HL-60/S4 treated with retinoic acid at 250 ng/mL for 4 days and 3 days (cell line): ENCODE data around the gene IRF2.

Experiments used
- in situ Hi-C: fragments of 300-500 bp; cut with MboI; formaldehyde crosslinking; loops from 2 replicates; pipeline ENCODE4 v1.7.0; 2022; ENCODE audit warnings: low sequenced_read_pairs

Gene IRF2

DNA sequence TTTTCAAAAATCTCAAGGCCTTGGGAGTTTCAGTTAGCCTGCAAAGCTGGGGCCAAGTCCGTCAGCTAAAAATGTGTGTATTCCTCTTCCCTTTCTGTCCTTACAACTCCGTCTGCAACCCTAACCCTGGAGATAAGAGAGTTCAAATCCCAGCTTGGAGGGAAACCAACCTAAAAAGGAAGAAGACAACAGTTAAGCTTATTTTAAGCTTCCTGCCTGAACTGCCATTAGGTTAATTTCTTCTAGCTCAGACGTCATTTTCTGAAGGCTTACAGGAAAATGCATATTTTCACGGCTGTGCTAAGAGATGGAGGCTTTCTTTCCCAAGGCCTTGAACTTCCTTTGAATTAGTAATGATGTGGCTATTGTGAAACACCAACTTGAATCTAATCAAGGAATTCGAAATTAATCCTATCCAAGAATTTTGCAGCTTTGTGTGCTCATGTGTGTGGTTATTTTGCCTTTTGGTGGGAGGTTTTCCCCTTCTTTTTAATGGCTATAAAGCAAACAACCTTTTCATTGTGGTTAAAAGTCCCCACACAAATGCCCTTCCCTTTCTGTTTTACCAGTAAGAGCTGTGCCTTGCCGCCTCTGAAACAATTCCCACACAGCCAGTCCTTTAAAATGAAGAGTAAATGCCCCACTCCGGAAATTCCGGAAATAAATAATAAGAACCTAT is 103.5 kb downstream of the IRF2 start:
- in situ Hi-C loops, result no loop called here

DNA sequence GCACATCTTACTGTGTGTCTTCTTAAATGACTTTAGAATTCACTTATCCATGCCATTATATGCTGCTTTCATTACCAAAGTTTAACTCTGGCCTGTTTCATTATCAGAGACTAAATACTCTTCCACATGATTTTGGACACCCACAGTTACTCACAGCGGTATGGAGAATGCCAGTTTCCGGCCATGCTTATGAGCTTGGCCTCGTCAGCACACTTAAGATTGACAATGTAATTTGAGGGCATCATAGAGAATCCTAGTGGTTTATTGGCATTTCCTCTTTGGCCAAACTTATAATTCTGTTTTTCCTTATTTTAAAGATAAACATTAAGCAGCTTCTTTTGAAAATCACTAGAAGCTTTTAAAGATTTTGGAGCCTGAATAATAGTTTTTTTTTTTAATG is 104.5 kb downstream of the IRF2 start:
- in situ Hi-C loops, result no loop called here

DNA sequence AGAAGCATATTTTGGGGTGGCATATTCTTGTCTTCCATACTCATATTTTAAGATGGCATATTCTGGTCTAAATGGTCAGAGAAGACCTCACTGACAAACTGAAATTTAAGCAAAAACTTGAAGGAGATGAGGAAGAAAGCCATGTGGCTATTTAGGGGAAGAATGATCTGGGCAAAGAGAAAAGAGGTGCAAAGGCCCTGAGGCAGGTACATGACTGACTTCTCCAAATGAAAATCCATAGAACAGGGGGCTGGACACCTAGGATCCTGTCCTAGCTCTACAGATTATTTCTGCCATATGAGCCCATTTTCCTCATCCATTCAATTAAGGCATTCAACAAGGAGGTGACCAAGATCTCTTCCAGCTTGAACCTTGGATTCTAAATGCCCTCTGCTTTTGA is 105.6 kb downstream of the IRF2 start:
- in situ Hi-C loops, result no loop called here

DNA sequence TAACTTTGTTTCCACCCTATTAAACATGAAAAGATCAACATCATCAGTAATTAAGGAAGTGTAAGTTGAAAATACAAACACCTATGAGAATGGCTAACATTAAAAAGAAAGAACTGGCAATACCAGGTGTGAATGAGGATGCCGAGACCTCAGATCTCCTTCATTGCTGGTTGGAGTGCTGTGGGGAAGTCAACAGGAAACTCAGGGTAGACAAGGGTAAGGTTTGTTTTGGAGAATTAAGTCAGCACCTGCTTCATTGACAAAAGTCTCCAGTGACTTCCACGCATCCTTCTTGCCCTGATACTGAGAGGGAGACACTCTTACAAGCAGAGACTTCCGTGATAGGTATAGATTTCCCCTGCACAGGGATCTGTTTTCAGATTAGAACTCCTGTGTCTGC is 106.1 kb downstream of the IRF2 start:
- in situ Hi-C loops, result no loop called here

DNA sequence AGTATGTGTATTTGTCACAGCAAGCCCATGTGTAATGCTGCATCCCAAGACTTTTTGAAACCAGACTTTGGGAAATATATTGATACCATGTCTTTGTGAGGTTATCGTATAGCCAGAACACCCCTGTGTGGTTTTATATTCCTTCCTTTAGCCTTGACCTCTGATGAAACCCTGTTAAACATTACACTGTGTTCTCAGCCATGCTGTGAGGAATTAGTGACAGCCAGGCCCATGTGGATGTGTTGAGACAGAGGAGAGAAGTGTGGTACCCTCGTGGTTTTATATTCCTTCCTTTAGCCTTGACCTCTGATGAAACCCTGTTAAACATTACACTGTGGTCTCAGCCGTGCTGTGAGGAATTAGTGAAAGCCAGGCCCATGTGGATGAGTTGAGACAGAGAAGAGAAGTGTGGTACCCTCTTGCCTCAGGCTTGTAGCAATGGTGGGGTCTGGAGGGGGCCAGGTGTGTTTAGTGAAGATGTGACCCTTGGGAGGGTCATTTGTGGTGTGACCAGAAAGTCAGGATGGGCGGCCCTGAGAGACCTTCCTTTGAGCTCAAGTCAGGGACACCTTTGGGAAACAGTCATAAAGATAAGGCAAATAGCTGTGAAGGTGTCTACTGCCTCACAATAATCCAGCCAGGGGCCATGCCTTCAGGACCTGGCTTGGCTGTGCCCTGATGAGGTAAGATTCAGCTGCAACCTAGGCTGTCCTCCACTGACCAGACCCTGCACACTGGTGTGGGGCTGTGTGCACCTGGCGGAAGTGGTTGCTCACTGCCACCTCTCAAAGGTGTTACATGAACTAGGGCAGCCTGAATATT is 110.0 kb downstream of the IRF2 start:
- in situ Hi-C loops, result no loop called here

DNA sequence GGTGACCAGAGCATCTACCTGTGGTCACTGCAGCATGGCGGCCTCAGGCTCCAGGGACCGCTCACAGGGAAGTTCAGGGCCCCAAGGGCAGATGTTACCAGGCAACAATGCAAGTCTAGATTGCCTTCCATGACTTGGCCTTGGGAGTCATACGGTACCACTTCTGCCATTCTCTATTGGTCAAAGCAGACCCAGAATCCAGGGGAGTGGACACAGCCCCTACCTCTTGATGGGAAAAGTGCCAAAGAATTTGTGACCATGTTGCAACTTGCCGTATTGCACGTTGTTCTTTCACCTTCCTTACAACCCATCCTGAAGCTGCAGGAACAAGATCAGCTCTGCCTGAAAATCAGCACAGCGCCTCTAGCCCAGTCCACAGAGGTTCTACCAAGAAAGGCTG is 111.1 kb downstream of the IRF2 start:
- in situ Hi-C loops, result no loop called here

DNA sequence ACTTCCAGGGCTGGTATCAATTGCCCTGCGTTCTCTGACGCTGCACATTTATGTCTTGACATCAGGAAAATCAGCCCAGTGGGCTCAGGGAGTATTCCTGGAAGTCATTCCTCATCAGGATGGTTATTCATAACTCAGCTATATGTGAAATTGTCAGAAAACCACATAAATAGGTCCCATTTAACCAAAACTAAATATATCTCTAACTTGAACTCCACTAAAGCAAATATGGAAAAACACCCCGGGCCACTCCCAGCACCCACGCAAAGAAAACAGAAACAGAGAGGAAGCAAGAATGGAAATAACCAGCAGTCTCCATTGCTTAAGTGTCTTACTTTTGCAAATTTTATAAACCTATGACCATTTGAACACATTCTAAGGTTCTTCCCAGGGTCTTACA is 112.0 kb downstream of the IRF2 start:
- in situ Hi-C loops, result no loop called here

DNA sequence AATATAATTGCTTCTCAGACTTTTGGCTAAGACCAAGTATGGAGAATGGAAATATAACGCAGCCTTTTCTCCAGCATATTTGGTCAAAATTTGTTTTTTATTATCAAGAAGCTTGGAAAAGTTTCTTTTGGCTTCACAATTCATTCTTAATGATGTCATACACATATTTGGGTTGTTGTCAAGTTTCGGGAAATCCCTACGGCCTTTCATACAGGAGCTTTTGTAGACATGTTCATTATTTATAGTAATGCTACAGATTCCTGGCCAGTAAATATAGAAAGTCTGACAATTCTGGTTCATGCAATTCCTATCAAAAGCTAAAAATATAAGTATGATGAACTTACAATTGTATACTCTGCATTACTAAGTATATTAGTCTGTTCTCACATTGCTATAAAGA is 112.9 kb downstream of the IRF2 start:
- in situ Hi-C loops, result no loop called here

DNA sequence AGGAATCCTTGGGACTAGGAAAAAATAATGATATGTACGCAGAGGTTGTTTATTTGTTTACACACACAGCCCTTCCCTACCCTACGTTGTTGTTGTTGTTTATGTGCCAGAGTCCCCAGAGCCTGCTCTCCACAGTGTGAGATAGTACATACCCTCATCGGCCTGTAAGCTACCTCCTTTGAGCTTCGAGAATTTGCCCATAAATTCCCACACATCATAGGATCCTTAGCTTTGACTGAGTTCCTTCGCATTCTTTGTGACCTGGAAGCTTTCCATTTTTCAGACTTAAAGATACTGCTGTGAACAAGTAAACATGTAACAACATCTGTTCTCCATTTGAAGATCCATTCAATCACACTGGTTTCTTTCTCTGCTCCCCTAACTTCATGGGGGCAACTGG is 114.5 kb downstream of the IRF2 start:
- in situ Hi-C loops, result no loop called here

DNA sequence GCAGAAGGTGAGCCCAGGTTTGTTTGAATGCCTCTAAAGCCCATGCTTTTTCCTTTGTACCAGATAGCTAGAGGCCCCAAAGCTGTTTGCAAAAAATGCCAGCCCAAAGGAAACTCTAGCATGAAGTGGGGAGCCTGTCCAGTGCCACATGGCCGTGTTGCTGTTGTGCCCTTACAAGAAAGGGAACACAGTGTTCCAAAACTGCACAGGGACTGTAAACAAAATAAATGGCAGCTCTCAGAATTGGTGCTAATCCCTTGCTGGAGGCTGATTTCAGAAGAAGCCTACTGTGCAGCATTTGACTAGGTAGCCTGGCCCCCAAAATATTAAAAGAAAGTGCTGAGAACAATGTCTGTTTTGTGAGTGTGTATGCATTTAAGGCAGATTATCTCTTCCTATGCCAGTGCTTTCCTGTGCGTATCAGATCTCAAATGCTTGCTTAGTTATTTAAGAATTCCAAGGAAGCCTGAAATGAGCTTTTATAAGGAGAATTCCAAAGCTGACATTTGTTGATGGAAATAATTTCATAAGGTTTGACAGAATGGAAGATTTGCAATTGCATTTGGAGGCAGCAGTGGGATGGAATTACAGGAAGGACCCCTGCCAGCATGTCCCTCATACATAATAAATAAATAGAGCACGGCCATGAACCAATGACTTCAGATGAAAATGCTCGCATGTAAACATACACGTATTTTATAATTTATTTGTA is 115.7 kb downstream of the IRF2 start:
- in situ Hi-C loops, result no loop called here

DNA sequence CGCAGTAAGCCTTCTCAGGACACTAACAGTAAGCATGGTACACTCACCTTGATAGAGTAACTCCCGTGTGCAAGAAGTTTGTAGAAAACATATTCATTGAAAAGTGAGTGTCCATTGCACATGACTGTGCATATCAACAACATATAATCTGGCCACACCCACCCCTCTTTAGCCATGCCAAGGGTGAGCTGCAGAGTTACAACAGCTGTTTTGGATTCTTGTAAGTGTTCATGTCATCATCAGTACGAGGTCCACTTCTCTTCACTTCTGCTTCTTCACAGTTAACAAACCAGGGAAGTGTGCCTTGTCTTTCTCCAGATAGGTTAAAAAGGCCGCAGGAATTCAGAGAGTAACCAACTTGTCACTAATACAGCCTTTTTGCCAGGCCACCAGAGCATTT is 116.6 kb downstream of the IRF2 start:
- in situ Hi-C loops, result no loop called here

DNA sequence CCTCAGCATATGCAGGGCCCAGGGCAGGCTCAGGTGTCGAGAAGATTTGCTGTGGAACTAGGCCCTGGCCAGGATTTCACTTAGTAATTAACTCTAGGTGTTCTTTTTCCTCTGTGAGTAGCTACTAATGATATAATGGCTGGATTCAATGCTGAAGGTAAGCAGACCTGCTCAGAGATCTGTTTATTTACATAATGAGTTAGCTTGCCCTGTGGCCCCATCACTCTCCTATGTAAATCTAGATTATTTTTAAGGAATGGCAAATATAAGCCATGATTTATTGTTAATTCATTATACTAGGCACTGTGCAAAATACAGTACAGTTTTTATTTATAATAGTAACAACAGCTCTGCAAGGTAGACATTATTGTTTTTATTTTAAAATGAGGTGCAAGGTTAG is 117.2 kb downstream of the IRF2 start:
- in situ Hi-C loops, result no loop called here

DNA sequence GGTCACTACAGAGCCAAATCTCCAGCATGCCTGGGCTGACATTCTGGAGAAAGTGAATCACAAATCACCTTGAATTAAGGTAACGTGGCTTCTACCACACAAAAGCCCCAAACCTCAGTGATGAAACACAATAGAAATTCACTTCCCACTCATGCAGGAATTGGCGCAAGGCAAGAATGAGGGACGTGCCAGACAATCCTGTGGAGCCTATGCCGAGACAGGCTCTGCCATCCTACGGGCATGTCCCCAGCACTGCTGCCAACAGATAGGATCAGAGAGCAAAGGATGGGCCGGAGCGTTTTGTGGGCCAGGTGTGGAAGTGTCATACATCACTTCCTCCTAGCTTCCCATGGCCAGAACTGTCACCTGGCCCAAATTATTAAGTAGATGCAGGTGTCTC is 118.0 kb downstream of the IRF2 start:
- in situ Hi-C loops, result no loop called here

DNA sequence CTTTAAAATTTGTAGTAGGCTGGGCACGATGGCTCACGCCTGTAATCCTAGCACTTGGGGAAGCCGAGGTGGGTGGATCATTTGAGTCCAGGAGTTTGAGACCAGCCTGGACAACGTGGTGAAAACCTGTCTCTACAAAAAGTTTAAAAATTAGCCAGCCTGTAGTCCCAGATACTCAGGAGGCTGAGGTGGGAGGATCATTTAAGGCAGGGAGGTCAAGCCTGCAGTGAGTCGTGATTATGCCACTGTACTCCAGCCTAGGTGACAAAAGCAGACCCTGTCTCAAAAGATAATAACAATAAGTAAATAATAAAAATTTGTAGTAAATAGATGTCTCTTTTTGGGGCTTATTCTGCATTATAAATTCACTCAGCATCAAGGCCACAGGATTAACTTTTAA is 118.5 kb downstream of the IRF2 start:
- in situ Hi-C loops, result no loop called here

DNA sequence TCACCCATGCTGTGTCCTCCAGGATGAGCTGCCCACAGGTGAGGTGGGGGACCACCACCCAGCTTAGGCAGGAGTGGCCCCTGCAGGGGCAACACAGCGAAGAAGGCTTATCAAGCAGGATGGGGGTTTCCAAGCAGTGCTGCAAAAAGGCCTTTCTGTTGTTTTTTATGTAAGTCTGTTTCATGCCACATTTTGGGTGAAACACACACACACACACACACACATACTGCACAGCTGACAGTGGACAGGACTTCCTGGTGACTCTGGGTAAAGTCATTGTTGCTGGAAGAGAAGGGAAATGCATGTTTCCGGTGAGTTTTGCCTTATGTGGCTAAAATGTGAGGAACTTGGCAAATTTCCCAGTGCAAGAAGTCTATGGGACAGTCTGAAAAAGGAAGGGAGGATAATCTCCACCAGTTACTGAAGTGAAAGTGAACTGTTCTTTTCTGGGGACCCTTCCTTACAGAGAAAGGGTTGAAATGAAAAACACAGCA is 119.2 kb downstream of the IRF2 start:
- in situ Hi-C loops, result no loop called here

DNA sequence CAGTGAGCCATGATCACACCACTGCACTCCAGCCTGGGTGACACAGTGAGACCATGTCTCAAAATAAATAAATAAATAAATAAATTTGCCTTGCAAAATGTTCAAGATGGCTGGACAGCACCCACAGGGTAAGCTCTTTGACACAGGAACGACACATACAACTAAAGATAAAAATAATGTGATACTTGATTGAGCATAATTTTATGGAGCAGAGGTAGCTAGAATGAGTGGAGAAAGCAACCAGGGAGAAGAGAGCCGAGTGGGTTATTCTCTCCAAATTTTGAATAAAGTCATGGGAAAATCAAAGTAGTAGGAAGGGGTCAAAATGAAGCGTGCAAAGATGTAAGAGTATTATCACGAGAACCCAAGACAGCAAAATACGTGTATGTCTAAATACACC is 121.5 kb downstream of the IRF2 start:
- in situ Hi-C loops, result no loop called here

DNA sequence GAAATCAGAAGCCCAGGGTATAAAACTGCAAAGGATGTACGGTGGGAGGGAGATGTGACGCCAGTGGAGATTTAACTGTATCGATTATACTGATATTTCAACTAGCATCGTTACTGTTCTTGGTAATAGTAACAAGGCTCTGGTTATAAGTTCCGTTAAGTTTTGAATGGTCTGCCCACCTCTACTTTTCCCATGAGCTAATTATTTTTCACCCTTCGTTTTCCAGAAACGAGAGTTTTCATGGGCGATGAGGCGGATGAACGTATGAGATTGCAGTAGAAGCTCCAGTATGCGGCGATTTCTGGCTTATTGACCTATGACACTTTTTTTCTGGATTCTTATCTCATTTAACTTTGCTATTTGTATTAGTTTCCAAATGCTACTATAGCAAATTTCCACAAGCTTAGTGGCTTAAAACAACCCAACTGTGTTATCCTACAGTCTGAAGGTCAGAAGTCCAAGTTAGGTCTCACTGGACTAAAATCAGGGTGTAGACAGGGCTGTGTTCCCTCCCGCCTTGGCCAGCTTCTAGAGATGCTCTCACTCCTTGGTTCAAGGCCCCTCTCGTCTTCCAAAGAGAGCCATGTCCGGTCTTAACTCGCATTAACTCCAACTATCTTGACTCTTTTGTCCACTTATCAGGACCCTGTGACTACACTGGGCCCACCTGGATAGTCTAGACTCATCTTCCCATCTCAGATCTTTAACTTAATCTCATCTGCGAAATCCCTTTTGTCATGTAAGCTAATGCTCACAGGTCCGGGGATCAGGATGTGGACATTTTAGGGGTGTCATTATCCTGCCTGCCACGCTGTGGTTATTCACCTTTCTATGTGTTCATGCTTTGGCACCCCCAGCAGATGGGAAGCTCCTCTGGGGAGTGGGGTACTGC is 122.5 kb downstream of the IRF2 start:
- in situ Hi-C loops, result no loop called here

DNA sequence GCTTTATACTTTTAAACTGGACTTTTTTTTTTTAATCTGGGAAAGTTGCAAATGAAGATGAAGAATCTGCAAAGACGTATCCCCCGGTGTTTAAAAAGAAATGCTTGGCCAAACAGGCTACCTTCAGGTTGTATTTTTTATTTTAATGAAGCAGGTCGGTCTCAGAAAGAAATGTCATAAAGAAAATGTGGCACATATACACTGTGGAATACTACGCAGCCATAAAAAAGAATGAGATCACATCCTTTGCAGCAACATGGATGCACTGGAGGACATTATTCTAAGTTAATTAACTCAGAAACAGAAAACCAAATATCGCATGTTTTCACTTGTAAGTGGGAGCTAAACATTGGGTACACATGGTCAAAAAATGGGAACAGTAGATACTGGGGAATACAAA is 123.4 kb downstream of the IRF2 start:
- in situ Hi-C loops, result no loop called here

DNA sequence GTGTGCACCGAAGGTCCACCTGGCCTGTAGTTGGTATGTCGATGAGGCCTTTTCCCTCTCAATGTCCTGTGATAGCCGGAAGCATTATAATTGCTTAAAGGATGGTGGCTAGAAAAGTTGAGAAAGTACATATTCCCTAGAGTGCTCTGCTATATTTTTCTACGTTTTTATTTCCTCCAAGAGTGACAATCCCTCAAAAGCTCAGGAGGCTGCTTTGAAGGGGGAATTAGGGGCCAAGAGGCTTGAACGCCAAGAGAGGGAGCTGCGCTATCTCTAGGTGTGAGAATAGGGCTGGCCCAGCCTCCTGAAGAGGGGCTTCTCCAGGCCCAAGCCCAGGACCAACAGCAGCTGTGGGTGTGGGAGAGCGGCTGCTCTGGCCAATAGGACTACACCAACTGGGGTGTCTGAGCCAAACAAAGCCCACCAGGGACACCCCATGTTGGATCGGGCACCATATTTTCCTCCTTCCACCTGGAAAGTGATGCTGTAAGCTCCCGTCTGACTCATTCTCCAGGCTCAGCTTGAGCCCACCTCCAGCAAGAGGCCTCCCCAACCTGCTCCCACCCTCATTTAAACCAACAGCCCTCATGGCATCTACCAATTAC is 124.0 kb downstream of the IRF2 start:
- in situ Hi-C loops, result no loop called here

DNA sequence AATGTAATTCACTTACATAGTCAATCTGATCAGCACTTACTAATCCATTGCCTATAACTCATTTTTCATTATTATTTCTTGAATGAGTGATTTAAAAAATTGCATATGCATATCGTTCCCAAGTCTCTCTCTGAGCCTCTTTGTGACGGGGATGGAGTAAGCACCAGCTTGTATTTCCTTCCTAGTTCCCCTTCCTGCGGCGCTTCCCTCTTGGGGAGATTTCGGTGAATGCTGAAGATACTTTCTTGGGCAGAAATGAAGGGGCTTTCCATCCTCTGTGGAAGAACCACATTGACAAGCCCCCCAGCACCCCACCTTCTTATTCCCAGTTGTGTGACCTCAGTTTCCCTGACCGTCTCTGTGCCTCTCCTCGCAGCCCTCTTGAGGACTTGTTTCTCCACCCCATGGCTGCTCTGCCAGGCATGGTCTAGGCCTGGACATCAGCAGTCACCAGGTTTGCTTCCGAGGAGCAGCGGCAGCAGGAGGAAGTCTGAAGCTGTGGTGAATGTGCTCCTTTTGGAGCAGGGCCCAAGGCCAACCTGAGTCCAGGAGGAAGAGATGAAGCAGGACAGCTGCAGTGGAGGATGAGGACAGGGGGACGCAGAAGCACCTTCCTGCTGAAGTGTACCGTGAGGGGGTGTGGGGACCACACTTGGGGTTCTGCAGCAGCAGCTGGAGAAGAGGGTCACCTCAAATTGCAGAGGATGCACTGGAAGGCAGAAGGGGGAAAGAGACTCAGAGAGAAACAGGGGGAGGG is 124.9 kb downstream of the IRF2 start:
- in situ Hi-C loops, result no loop called here
